Fibroblast of mammary gland (primary cell): ENCODE results near the gene LHPP.

Experiments used
- DNase-seq: peaks from one replicate; pipeline ENCODE4 v3.0.0-alpha.2; 2010; ENCODE audit warnings: low read depth
- H3K4me3 ChIP-seq: 2 replicates; pipeline ENCODE4 v1.5.1; 2011; ENCODE audit warnings: low read depth, mild to moderate bottlenecking, low read length, moderate library complexity; ENCODE audit not compliant: control insufficient read depth
- TF ChIP-seq, protein P1 (sequence below): conservative IDR thresholded peaks from 2 replicates; pipeline ENCODE4 v1.5.1; 2011; ENCODE audit warnings: low read depth, low read length, inconsistent platforms; ENCODE audit not compliant: control insufficient read depth, insufficient read depth

LHPP gene

GRCh38 chr10:124448696-124449169, 12.9 kb upstream of the LHPP start:
- no peak for DNase-seq
- no peak overlapping the region for H3K4me3 ChIP-seq
- TF ChIP-seq, protein P1, sequence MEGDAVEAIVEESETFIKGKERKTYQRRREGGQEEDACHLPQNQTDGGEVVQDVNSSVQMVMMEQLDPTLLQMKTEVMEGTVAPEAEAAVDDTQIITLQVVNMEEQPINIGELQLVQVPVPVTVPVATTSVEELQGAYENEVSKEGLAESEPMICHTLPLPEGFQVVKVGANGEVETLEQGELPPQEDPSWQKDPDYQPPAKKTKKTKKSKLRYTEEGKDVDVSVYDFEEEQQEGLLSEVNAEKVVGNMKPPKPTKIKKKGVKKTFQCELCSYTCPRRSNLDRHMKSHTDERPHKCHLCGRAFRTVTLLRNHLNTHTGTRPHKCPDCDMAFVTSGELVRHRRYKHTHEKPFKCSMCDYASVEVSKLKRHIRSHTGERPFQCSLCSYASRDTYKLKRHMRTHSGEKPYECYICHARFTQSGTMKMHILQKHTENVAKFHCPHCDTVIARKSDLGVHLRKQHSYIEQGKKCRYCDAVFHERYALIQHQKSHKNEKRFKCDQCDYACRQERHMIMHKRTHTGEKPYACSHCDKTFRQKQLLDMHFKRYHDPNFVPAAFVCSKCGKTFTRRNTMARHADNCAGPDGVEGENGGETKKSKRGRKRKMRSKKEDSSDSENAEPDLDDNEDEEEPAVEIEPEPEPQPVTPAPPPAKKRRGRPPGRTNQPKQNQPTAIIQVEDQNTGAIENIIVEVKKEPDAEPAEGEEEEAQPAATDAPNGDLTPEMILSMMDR = no peak

DNA sequence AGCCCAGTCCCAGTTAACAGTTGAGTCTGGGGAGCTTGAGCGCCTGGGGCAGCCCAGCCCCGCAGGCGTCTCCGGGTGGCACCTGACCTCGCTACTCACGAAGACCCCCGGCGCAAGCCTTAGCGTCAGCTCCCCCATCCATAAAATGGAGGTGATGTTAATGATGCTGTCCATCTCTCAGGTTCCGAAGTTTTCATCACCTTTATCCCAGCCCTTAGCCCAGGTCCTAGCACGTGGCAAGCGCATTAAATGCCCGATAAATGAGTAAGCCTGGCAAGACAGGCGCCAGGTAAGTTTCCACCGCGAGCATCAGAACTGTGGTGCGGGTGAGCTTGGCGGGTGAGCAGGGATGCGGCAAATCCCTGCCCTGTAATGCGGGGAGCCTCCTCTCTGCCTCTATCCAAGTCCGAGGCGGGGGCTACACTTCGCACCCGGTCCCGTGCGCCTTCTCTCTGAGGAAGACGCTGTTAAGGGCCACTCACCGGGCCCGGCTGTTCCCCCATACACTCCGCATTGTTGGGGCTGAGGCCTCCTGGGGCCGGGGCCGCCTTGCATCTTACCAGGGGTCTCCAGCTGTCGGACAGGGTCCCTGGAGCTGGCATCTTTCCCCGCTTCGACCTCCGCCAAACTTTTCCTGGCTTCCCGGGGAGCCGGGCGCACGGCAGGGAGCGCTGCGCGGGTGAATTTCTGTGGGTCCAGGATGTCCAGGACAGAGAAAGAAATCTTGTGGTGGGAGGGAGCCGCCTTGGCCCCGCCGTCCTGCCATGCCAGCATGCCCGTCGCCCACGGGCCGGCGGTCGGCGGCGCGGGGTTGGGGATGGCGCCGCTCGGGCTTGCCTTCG, 12.2 kb upstream of the LHPP start:
- no peak for DNase-seq
- no peak overlapping the region for H3K4me3 ChIP-seq
- TF ChIP-seq, protein P1 = no peak

DNA sequence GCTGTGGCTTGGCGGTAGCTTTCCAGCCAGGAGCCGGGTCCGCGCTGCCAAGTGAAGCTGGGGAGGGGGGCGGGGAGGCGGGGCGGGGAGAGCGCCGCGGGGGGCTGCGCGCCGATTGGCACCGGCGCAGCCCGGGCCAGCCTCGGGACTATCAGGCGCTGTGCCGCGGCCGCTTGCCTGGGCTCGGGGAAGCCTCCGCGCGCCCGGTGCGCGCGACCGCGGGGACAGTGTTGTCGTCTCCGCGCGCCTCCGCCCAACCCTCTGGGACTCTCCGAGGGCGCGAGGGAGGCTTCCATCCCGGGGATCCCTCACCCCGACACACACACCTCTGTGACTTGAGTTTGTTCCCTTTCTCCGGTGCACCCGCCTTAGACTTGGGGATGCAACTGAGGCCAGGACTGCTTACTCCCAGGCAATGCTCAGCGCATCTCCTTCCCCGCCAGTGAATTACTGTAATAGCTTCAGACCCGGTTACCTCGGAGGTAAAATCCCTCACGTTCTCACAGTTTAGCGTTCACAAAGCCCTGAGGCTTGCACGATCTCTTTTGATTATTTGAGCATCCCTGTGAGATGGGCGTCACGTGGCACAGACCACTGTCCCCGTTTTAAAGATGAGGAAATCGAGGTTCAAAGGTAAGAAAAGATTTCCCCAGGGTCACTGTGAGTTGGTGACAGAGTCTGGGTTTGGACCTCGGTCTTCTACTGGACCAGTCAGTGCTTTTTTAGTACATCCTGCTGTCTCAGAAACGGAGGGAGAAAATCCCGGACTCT, 11.4 kb upstream of the LHPP start, which contains the start of gene NKX1-2:
NKX1-2 (minus strand) TSS at position 24 of the 771 bp plus-strand sequence. CDS start 92 bp downstream, outside the sequence.
- TF ChIP-seq, protein P1 = no peak
- H3K4me3 ChIP-seq = no peak within 1 kb of the TSS
- no peak for DNase-seq

GRCh38 chr10:124450783-124451057, 10.9 kb upstream of the LHPP start:
- TF ChIP-seq, protein P1 = no peak
- DNase-seq = no peak
- H3K4me3 ChIP-seq = no peak overlapping the region

GRCh38 chr10:124451276-124451675, 10.3 kb upstream of the LHPP start:
- H3K4me3 ChIP-seq = no peak overlapping the region
- DNase-seq = no peak
- TF ChIP-seq, protein P1 = no peak

DNA sequence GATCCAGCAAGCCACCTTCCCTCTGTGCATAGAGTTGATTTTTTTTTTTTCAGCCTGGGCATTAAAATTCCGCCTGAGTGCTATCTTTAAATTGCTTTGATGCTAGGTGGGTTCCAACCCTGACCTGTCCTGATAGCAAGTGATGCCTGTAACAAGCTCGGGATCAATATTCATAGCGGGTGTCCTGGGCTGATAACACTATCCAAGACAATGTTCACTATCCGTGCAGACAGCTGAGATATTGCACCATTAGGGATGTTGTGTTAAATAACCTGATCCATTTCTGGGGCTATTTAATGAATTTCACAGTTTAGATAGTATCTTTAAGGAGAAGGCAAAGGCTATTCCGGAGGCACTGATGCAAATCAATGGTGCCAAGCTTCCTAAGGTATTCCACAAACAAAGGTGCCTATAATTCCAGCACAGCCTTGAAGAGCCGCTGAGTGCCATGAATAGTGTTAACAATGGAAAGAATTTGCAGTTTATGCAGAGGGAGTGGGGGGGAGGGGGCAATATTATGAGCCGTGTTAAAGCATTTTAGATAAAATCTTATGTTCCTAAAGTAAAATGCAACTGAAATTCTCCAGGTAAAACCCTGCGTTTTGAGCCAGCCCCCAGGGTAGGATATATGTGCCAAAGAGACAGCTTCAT, 7.5 kb upstream of the LHPP start:
- TF ChIP-seq, protein P1 = no peak

More for the DNA sequence above, 7.5 kb upstream of the LHPP start:
- DNase-seq = no peak
- H3K4me3 ChIP-seq = no peak overlapping the region
